HCT116 (cell line): ENCODE data around the gene CDC6. TPM values are rescaled to one million over a fixed set of nuclear protein-coding genes. Genes with fewer than 3 reads are reported as not detected.

Experiments
- ATAC-seq: fragments of 200-7000 bp; cut with Tn5 transposase; 2 replicates; pipeline ENCODE4 v1.9.1; 2020; ENCODE audit warnings: mild to moderate bottlenecking, moderate library complexity
- BruUV-seq: library from RNA; stranded (reverse); fragments of 400-500 nt; replicated peaks from 2 replicates; lab custom pipeline; 2021; lab: Mats Ljungman, UMichigan
- CTCF ChIA-PET: fragments of 300-600 bp; sonication (Branson Sonifier 250); formaldehyde crosslinking; loops from one replicate; lab custom pipeline; 2021; ENCODE audit warnings: antibody characterized with exemption; lab: Charles Lee
- POLR2A ChIA-PET: fragments of 300-600, 350-600 bp; sonication (Branson Sonifier 250); formaldehyde crosslinking; loops from one replicate; lab custom pipeline; 2021; ENCODE audit warnings: antibody characterized with exemption; lab: Charles Lee
- RAD21 ChIA-PET, 2 experiments: fragments of 300-600 bp; sonication (Branson Sonifier 250); formaldehyde crosslinking; loops; one replicate each; lab custom pipeline; 2023; ENCODE audit warnings: low total read pairs in 2 of 2; ENCODE audit not compliant: uncharacterized antibody in 2 of 2, unreplicated experiment in 2 of 2, low non-redundant PET in 1 of 2; lab: Charles Lee
- DNase-seq: peaks from one replicate; pipeline ENCODE4 v3.0.0-alpha.2; 2010; ENCODE audit warnings: low read depth, low spot score
- H2AFZ ChIP-seq: fragments of 200-600 bp; shearing (Covaris generic), sonication (generic); 2 replicates; pipeline ENCODE4 v1.6.1; 2017; ENCODE audit warnings: low read depth, mixed run types, mixed read lengths, antibody characterized with exemption, low read length; ENCODE audit not compliant: poor library complexity, severe bottlenecking
- H3K27ac ChIP-seq: 2 replicates; pipeline ENCODE4 v1.5.1; 2012; ENCODE audit warnings: low read depth, low read length
- H3K27me3 ChIP-seq: fragments of 200-600 bp; sonication (generic); 2 replicates; pipeline ENCODE4 v1.6.1; 2016; ENCODE audit warnings: mixed run types, low read length, mixed read lengths; ENCODE audit not compliant: insufficient read depth
- H3K36me3 ChIP-seq, 2 experiments: fragments of 200-500 bp in 1 of 2; fragments of 200-600 bp in 1 of 2; sonication (Bioruptor generic) in 1 of 2; sonication (generic) in 1 of 2; 2 replicates each; pipeline versions ENCODE4 v1.5.1 to v1.6.1; 2014 to 2016; ENCODE audit warnings: low read length in 2 of 2, inconsistent platforms in 1 of 2, mixed read lengths in 1 of 2, mixed run types in 1 of 2; ENCODE audit not compliant: insufficient read depth in 2 of 2, control insufficient read depth in 1 of 2
- H3K4me1 ChIP-seq, 2 experiments: fragments of 200-600 bp in 1 of 2; sonication (generic) in 1 of 2; 2 replicates each; pipeline versions ENCODE4 v1.5.1 to v1.6.1; 2012 to 2017; ENCODE audit warnings: low read length in 2 of 2, inconsistent platforms in 1 of 2, mild to moderate bottlenecking in 1 of 2, mixed read lengths in 1 of 2, mixed run types in 1 of 2, moderate library complexity in 1 of 2; ENCODE audit not compliant: insufficient read depth in 2 of 2, control insufficient read depth in 1 of 2
- H3K4me2 ChIP-seq: fragments of 200-600 bp; sonication (generic); 2 replicates; pipeline ENCODE4 v1.6.1; 2017; ENCODE audit warnings: mixed run types, low read length, mixed read lengths
- H3K4me3 ChIP-seq, 2 experiments: fragments of 200-600 bp in 1 of 2; sonication (generic) in 1 of 2; replicated peaks in 1 of 2; 2 replicates each; pipeline ENCODE4 v1.5.1; 2011 to 2016; ENCODE audit warnings: low read length in 2 of 2, control low read depth in 1 of 2, low read depth in 1 of 2, mild to moderate bottlenecking in 1 of 2, mixed read lengths in 1 of 2, mixed run types in 1 of 2
- H3K79me2 ChIP-seq: fragments of 200-600 bp; sonication (generic); 2 replicates; pipeline ENCODE4 v1.6.1; 2017; ENCODE audit warnings: mild to moderate bottlenecking, mixed run types, low read length, moderate library complexity, mixed read lengths; ENCODE audit not compliant: insufficient read depth
- H3K9ac ChIP-seq: fragments of 200-600 bp; sonication (generic); 2 replicates; pipeline ENCODE4 v1.6.1; 2016; ENCODE audit warnings: low read length, mixed read lengths
- H3K9me2 ChIP-seq: fragments of 200-600 bp; sonication (generic), shearing (Covaris generic); 2 replicates; pipeline ENCODE4 v1.6.1; 2017; ENCODE audit warnings: mixed run types, mild to moderate bottlenecking, moderate library complexity; ENCODE audit not compliant: insufficient read depth
- H3K9me3 ChIP-seq, 2 experiments: fragments of 200-500 bp in 1 of 2; fragments of 200-600 bp in 1 of 2; sonication (Bioruptor generic) in 1 of 2; sonication (generic) in 1 of 2; 2 replicates each; pipeline ENCODE4 v1.6.1; 2014 to 2017; ENCODE audit warnings: low read length in 2 of 2, mixed read lengths in 2 of 2, inconsistent platforms in 1 of 2, low read depth in 1 of 2, mild to moderate bottlenecking in 1 of 2, mixed run types in 1 of 2, moderate library complexity in 1 of 2; ENCODE audit not compliant: control insufficient read depth in 1 of 2, insufficient read depth in 1 of 2
- H4K20me1 ChIP-seq: fragments of 200-600 bp; sonication (generic), shearing (Covaris generic); 2 replicates; pipeline ENCODE4 v1.6.1; 2017; ENCODE audit warnings: mixed run types, mild to moderate bottlenecking, moderate library complexity; ENCODE audit not compliant: insufficient read depth
- CEBPB ChIP-seq: IDR thresholded peaks from 2 replicates; pipeline ENCODE4 v1.6.1; 2012; ENCODE audit warnings: low read depth
- POLR2AphosphoS5 ChIP-seq: IDR thresholded peaks from 2 replicates; pipeline ENCODE4 v1.6.1; 2011; ENCODE audit warnings: mild to moderate bottlenecking, low read depth, low read length, moderate library complexity
- intact Hi-C: fragments of 100-400 bp; cut with micrococcal nuclease; formaldehyde crosslinking; loops from 2 replicates; pipeline ENCODE4 v1.10.0; 2022
- total RNA-seq: library from RNA; stranded (reverse); gene quantifications from one replicate; pipeline ENCODE4 v1.2.1, GENCODE V29; 2021; ENCODE audit not compliant: unreplicated experiment
- TF ChIP-seq, protein P1 (sequence below), 3 experiments: fragments of 200-600 bp in 1 of 3; sonication (generic) in 1 of 3; IDR thresholded peaks in 2 of 3; conservative IDR thresholded peaks in 1 of 3; 2 replicates each; pipeline ENCODE4 v1.5.1; 2012 to 2017; ENCODE audit warnings: low read depth in 2 of 3, low read length in 2 of 3, antibody characterized with exemption in 1 of 3, borderline replicate concordance in 1 of 3, control low read depth in 1 of 3, mild to moderate bottlenecking in 1 of 3, mixed read lengths in 1 of 3, mixed run types in 1 of 3, moderate library complexity in 1 of 3; ENCODE audit not compliant: insufficient read depth in 1 of 3
- TF ChIP-seq, protein P2 (sequence below): IDR thresholded peaks from 2 replicates; pipeline ENCODE4 v1.6.1; 2012

CDC6 gene
- total RNA-seq, 1 experiment from 2014 or later, result 117 TPM

DNA sequence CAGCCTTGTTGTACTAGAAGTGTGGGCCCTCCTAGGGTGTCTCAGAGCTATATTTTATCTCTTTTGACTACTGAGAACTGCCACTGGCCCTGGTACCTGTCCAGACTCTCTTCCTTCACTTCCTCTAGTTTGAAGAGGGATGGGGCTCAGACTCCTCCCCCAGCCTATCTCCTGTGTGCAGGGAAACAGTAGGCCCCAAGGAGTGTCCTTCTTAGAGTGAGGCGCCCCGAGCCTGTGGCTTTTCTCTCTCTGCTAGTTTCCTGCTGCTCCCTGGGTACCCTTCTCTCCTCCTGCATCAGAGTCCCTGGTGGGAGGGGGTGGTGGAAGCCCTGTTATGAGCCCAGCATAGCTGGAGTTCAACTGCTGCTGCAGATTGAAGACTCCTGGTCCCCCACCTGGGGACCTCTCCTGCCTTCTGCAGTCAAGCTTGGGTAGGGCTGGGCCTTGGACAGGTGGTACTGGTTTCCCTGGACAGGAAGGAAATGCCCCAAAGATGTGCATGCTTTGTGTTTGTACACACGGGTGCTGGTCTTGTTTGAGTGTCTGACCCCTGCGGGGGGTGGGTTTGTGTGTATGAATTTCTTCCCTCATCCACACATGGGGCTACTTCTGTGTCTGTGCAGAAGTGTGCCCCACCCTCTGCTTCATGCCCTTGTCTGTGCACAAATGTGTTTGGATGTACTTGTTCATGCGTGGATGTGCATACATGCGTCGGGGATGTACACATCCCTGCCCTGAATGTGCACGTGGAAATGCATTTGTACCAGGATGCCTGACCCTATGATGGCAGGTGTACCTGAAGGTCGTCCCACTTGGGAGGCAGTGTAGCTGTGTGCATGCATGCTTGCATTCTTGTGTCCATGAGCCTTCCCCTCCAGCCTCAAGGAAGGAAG, 28.2 kb downstream of the CDC6 start:
- ChIA-PET CTCF (interaction anchor here (1.4 to 2.5 kb wide), 4 partner anchors 11 to 39 kb away, joined by 4 to 14 read pairs (median 6); no protein-coding TSS in a partner anchor), RAD21 (interaction anchor here in 1 of 2 experiments (1.3 kb wide), 1 partner anchor 25 kb away, joined by 3 read pairs; no protein-coding TSS in a partner anchor), POLR2A (interaction anchor here (0.6 to 2.0 kb wide), 4 partner anchors 8 to 429 kb away, joined by 3 to 8 read pairs (median 4); no protein-coding TSS in a partner anchor)
- Histone ChIP-seq H2AFZ (no peak overlapping the region), H4K20me1 (no peaks in the 10 kb centered on the region), H3K4me2 (peak overlapping the region; percentile 95), H3K9me3 (no peaks in the 10 kb centered on the region), H3K9ac (peak overlapping the region; percentile 99), H3K4me1 (peaks cover 69 to 90% of the 10 kb centered on the region in 2 experiments), H3K27ac (peak overlapping the region; percentile 91), H3K79me2 (peaks cover 29% of the 10 kb centered on the region), H3K4me3 (peak overlapping the region; percentile 94 to 95), H3K9me2 (no peaks in the 10 kb centered on the region), H3K27me3 (no peaks in the 10 kb centered on the region), H3K36me3 (no peaks in the 10 kb centered on the region)
- TF ChIP-seq POLR2AphosphoS5 (no peak), CEBPB (no peak)
- TF ChIP-seq, protein P1, sequence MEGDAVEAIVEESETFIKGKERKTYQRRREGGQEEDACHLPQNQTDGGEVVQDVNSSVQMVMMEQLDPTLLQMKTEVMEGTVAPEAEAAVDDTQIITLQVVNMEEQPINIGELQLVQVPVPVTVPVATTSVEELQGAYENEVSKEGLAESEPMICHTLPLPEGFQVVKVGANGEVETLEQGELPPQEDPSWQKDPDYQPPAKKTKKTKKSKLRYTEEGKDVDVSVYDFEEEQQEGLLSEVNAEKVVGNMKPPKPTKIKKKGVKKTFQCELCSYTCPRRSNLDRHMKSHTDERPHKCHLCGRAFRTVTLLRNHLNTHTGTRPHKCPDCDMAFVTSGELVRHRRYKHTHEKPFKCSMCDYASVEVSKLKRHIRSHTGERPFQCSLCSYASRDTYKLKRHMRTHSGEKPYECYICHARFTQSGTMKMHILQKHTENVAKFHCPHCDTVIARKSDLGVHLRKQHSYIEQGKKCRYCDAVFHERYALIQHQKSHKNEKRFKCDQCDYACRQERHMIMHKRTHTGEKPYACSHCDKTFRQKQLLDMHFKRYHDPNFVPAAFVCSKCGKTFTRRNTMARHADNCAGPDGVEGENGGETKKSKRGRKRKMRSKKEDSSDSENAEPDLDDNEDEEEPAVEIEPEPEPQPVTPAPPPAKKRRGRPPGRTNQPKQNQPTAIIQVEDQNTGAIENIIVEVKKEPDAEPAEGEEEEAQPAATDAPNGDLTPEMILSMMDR (IDR thresholded peaks at IDR 0.05 in 2 of 3, conservative IDR thresholded peaks at IDR 0.05 in 1 of 3; ENCODE audit: borderline replicate concordance in 1 of 3, insufficient read depth in 1 of 3, low read depth in 2 of 3, low read length in 2 of 3), result 0 out of 6 replicates have a peak, but pooled peaks of 1 of the 3 experiments have one; percentile 9
- TF ChIP-seq, protein P2, sequence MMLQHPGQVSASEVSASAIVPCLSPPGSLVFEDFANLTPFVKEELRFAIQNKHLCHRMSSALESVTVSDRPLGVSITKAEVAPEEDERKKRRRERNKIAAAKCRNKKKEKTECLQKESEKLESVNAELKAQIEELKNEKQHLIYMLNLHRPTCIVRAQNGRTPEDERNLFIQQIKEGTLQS, result no peak
- BruUV-seq, result no TSS peak
- intact Hi-C loops, result no loop called here
- DNase-seq (no peak), ATAC-seq (no peak)
